ENCODE results near the gene MBOAT1.

MBOAT1 gene

GRCh38 chr6:20137837-20138236 lies 74.4 kb downstream of the MBOAT1 start:
- no peak for DNase-seq (ENCODE audit: low spot score)

- no peak for DNase-seq (ENCODE audit: low spot score)
Observed at GRCh38 chr6:20137240-20137639, 75.0 kb downstream of the MBOAT1 start.

GRCh38 chr6:20135677-20136268 lies 76.5 kb downstream of the MBOAT1 start:
- no peak for DNase-seq (ENCODE audit: low spot score)

DNA sequence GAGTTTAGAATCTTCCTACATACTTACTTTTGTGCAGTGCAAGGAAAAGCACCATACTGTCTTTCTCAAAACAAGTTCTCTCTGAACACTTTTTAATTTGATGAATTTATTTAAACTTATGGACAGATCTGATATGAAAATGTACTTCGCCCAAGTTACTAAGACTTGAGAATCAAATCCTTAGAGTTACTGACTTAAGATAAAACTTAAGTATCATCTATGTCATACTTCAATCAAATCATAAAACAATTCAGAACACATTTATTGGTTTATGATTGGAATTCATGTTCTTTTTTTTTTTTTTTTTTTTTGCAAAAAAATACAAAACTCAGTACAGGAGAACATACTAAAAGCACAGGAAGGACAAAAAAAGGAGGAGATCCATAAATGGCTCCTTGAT lies 77.7 kb downstream of the MBOAT1 start:
- DNase-seq (ENCODE audit: low spot score) = no peak

GRCh38 chr6:20129290-20130088 lies 82.8 kb downstream of the MBOAT1 start:
- DNase-seq (ENCODE audit: low spot score) = no peak

DNA sequence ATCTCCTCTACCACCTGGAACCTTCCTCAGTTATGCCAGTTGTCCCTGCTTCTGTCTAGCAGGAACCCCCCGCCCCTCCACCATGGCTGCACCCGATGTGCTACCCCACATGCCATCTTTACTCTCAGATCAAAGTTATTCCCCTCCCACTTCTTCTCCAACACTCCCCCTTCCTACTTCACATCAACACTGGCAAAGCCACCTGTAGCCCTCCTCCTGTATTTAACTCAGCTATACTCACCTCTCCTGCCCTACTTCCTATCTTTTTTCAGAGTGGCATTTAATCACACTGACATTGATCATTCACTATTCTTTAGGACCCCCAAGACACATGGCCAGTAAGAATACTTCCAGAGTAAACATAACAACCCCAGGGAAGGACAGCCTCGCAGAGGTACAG lies 84.3 kb downstream of the MBOAT1 start:
- DNase-seq (ENCODE audit: low spot score) = no peak

- peak; percentile 64 for DNase-seq (ENCODE audit: low spot score)
Observed at GRCh38 chr6:20126789-20127653, 85.2 kb downstream of the MBOAT1 start.

DNA sequence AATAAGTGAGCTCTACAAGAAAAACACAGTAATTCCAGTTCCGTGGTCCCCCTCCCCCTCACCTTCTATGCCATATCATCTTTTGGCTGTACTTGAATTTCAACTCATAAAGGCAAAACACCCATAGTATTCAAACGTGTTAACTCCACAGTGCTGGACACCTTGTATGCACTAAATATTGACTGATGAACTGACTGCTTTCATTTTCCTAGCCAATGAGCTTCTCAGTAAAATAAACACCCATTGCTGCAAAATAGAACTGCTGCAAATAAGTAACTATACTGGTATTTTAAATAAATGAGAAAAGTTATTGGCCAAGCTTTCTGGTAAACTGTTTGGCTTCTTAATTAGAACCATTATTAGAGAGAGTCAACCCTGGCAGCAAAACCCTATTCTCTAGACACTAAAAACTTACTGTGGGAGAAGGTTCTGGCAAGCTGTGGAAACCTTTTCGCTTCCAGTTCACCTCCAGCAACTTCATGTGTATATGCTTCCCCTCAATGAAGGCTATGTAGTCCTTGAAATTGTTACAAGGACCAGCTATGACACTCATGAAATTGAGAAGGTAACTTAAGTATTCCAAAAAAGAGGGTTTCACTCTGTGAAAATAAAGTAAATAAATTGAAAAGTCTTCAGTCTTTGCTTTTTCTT lies 86.0 kb downstream of the MBOAT1 start:
- no peak for DNase-seq (ENCODE audit: low spot score)

GRCh38 chr6:20124545-20124944 lies 87.7 kb downstream of the MBOAT1 start:
- no peak for DNase-seq (ENCODE audit: low spot score)

DNA sequence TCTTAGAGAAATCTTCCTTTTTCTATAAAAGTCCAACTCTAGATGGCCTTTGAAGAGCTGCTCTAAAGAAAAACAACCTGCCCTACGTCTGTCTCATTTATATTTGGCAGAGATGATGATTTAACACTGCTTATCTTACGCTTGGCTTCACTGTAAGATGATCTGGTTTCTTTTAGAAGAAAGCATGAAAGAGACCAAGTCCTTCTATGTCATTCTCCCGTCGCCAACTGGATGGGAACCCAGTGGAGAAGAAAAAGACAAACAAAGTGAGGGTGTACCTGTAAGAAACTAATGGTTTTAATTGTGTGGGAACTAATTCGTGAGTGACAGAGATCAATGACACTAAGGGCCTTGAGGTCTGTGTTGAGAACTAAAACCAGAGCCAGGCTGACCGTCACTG lies 92.8 kb downstream of the MBOAT1 start:
- no peak for DNase-seq (ENCODE audit: low spot score)

- no peak for DNase-seq (ENCODE audit: low spot score)
Observed at GRCh38 chr6:20118892-20119291, 93.4 kb downstream of the MBOAT1 start.

DNA sequence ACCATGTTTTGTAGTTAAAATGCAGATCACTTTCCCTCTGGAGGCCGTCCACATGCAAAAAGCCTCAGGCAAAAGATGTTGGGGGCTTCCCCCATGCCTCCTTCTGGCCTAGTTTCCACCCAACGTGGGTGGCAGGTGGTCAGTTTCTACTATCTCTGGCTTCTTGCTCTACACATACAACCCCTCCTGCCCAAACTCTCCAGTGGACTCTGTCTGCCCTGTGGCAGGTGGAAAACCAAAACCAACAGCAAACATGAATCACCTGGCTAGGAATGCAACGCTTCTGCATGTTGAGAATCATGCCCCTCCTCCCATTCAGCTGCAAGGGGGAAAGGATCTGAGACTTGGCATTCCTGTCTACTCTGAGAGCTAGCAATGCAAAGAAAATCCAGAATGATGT lies 94.8 kb downstream of the MBOAT1 start:
- DNase-seq (ENCODE audit: low spot score) = no peak

- no peak for DNase-seq (ENCODE audit: low spot score)
Observed at GRCh38 chr6:20116792-20117191, 95.5 kb downstream of the MBOAT1 start.

GRCh38 chr6:20115246-20115980 lies 96.9 kb downstream of the MBOAT1 start:
- no peak for DNase-seq (ENCODE audit: low spot score)

DNA sequence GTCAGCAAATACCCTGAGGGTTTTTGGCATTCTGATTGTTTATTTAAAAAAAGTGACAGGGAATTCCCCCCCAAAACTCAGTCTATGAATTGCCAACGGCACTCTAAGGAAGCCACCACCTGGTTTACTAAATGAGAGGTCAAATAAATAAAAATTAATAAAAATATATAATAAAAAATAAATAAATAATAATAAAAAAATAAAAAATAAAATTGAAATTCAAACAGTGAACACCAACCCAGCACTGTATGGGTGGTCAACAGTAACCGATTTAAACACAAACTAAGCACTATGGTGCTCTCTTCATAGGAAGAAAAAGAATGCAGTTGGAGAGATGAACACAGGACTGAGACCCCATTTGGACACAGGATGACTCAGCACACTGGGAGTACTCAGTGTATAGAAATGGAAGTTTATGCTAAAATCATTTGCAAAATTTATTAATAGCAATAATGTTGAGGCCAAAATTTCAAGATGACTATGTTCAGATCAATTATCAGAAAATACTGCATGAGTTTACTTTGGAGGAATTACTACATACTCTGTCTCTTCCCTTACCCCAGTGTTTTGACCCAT lies 98.5 kb downstream of the MBOAT1 start:
- DNase-seq (ENCODE audit: low spot score) = no peak

DNA sequence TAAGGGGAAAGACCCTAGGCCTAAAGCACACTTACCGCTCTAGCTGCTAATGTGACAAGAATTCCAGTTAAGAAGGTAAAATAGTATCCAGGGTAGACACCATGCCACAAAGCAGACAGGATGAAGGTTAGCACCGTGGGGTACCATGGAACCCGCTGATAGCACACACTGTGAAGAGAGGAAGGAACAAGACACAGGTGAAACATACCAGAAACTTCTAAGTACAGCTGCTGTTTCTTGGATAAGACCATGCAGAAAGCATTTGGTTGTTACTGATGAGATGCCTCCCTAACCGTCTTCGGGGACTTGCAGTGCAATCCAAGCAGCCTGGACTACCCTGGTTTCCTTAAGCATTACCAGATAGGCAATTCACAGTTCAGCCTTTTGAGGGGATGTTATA lies 99.4 kb downstream of the MBOAT1 start:
- no peak for DNase-seq (ENCODE audit: low spot score)

DNA sequence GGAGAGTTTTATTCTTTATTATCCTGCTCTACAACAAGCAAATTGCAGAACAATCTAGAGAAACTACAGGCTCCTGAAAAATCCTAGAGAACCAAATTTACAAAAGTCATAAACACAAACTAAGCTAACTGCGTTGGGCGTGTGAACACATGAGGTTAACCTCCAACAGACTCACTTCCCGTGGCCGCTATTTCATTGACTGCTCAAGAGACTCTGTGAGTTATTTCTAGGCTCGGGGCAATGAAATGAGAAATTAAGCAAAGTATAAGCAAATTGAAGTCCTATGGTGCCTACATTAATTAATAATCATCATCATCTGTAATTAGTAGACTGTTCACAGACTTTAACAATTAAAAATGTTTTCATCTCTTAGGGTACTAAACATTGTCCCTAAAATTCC lies 100.0 kb downstream of the MBOAT1 start:
- no peak for DNase-seq (ENCODE audit: low spot score)

DNA sequence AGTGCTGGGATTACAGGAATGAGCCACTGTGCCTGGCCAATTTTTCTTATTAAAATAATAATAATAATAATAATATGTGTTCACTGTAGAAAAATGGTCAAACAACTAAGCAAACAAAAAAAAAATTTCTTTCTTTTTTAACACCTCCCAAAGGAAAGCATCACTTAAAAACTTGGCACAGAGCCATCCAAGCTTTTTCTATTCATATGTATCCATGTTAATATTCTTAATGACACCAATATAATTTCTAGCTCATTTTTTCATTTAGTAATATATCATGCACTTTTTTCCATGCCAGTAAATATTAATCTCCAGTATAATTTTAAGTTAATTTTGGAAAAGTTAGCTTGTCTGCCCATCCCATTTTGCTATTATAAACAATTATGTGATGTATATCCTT lies 101.8 kb downstream of the MBOAT1 start:
- DNase-seq (ENCODE audit: low spot score) = no peak

DNA sequence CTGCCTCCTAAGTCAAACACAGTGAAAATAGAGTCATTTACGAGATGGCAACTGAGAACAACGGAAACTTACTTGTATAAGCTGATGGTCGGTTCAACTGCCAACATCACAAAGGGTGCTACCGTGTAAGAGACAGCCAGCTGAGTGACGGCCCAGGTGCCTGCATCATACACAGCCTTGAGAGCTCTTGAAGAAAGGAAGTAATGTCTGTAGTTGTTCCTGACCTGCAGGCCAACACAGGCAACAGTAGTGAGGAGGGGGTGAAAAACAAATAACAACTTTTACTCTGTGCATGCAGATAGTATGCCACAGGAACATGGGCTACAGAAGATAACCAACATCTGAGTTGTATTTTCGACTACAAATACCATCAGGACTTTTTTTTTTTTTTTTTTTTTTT lies 102.7 kb downstream of the MBOAT1 start:
- no peak for DNase-seq (ENCODE audit: low spot score)

GRCh38 chr6:20105838-20106237 lies 106.4 kb downstream of the MBOAT1 start:
- DNase-seq (ENCODE audit: low spot score) = no peak

GRCh38 chr6:20104696-20105095 lies 107.6 kb downstream of the MBOAT1 start:
- DNase-seq (ENCODE audit: low spot score) = no peak
